HL-60 (cell line): ENCODE measurements around the gene CHD2.
"Not testable (repeated sequence)": the region's sequence is repeated elsewhere in the genome, so short reads cannot be mapped to it uniquely, and the experiment has no call there.

Experiments used
- DNase-seq, 2 experiments: peaks; one replicate each; pipeline ENCODE4 v3.0.0-alpha.2; 2010 to 2020; ENCODE audit warnings: low read depth in 1 of 2, low spot score in 1 of 2
- H3K27ac ChIP-seq: fragments of 250-450 bp; sonication (Bioruptor Pico); replicated peaks from 2 replicates; pipeline ENCODE4 v1.5.1; 2020; ENCODE audit warnings: mild to moderate bottlenecking, moderate library complexity
- H3K27me3 ChIP-seq: fragments of 250-450 bp; sonication (Bioruptor Pico); 2 replicates; pipeline ENCODE4 v1.5.1; 2021; ENCODE audit warnings: mild to moderate bottlenecking, moderate library complexity; ENCODE audit not compliant: insufficient read depth, poor library complexity, severe bottlenecking
- H3K4me3 ChIP-seq: replicated peaks from 2 replicates; pipeline ENCODE4 v1.5.1; 2011; ENCODE audit warnings: mild to moderate bottlenecking, control low read depth, low read length; ENCODE audit not compliant: insufficient read depth
- CTCF ChIP-seq: IDR thresholded peaks from one replicate; pipeline ENCODE4 v1.5.1; 2011; ENCODE audit warnings: low read length, control low read depth, inconsistent platforms; ENCODE audit not compliant: insufficient read depth
- GABPA ChIP-seq: IDR thresholded peaks from 2 replicates; pipeline ENCODE4 v1.6.1; 2012; ENCODE audit warnings: low read depth
- POLR2AphosphoS5 ChIP-seq: IDR thresholded peaks from 2 replicates; pipeline ENCODE4 v1.6.1; 2012; ENCODE audit warnings: low read depth
- SPI1 ChIP-seq: IDR thresholded peaks from 2 replicates; pipeline ENCODE4 v1.6.1; 2012; ENCODE audit warnings: low read depth, mild to moderate bottlenecking, borderline replicate concordance
- TF ChIP-seq, protein P1 (sequence below): IDR thresholded peaks from 2 replicates; pipeline ENCODE4 v1.6.1; 2012; ENCODE audit warnings: low read depth; ENCODE audit not compliant: insufficient replicate concordance

CHD2 gene

DNA sequence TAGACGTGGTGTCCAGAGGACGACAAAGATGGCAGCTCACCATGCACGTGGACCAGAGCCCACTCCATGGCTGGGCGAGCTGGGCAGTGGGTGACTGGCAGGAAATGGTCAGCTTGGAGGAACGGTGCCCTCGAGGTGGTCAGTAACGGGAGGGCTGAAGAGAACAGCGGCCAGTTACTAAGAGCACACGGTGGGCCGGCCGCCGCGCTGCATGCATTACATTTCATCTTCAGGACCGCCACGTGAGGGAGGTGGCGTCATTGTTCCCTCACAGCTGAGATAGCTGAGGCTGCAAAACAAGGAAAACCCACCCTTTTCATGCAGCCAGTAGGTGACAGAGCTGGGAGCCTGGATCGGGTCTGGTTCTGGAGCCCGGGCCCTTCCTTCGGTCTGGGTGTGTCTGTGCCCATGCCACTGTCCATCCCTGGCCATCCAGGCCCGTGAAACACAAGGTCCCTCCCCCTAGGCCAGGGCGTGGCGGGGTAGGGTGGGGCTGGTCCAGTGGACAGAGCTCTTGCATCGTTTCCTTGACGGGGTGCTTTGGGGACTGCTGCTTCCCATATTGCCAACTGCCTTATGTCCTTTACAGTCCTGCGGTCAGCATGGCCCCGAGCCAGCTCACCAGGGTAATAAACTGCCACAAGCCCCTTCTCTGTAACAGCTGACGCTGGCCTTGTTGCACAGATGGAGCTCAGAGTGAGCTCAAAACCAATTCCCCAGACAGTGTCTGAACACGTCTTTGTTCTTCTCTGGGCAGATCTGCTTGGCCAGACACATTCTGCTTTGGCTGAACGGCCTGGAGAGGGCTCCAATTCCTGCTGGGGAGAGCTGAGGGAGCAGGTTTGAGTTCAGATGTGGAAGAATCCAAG lies 137.1 kb downstream of the CHD2 start:
- TF ChIP-seq SPI1: no peak
- TF ChIP-seq GABPA: no peak
- TF ChIP-seq, protein P1, sequence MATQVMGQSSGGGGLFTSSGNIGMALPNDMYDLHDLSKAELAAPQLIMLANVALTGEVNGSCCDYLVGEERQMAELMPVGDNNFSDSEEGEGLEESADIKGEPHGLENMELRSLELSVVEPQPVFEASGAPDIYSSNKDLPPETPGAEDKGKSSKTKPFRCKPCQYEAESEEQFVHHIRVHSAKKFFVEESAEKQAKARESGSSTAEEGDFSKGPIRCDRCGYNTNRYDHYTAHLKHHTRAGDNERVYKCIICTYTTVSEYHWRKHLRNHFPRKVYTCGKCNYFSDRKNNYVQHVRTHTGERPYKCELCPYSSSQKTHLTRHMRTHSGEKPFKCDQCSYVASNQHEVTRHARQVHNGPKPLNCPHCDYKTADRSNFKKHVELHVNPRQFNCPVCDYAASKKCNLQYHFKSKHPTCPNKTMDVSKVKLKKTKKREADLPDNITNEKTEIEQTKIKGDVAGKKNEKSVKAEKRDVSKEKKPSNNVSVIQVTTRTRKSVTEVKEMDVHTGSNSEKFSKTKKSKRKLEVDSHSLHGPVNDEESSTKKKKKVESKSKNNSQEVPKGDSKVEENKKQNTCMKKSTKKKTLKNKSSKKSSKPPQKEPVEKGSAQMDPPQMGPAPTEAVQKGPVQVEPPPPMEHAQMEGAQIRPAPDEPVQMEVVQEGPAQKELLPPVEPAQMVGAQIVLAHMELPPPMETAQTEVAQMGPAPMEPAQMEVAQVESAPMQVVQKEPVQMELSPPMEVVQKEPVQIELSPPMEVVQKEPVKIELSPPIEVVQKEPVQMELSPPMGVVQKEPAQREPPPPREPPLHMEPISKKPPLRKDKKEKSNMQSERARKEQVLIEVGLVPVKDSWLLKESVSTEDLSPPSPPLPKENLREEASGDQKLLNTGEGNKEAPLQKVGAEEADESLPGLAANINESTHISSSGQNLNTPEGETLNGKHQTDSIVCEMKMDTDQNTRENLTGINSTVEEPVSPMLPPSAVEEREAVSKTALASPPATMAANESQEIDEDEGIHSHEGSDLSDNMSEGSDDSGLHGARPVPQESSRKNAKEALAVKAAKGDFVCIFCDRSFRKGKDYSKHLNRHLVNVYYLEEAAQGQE: no peak
- peak; percentile 83 for TF ChIP-seq POLR2AphosphoS5
- TF ChIP-seq CTCF: no peak
- peak overlapping the region; percentile 20 for H3K27ac ChIP-seq
- no peaks in the 10 kb centered on the region for H3K27me3 ChIP-seq
- DNase-seq: peak; percentile 47 to 85
- no peak overlapping the region for H3K4me3 ChIP-seq

GRCh38 chr15:93037820-93038705 lies 137.9 kb downstream of the CHD2 start:
- Histone ChIP-seq H3K4me3 (no peak overlapping the region), H3K27ac (peak overlapping the region; percentile 20), H3K27me3 (no peaks in the 10 kb centered on the region)
- DNase-seq: no peak
- TF ChIP-seq, protein P1: no peak
- TF ChIP-seq POLR2AphosphoS5: no peak
- no peak for TF ChIP-seq CTCF
- TF ChIP-seq GABPA: no peak
- TF ChIP-seq SPI1: no peak

GRCh38 chr15:93039562-93040287 lies 139.6 kb downstream of the CHD2 start:
- H3K4me3 ChIP-seq, H3K27me3 ChIP-seq, H3K27ac ChIP-seq: not testable (repeated sequence)
- TF ChIP-seq SPI1: peak; percentile 88
- peak in 1 of 2 experiments; percentile 19 for DNase-seq
